HG03045 (cell line): ENCODE measurements around the gene OR5P2.
"Not testable (repeated sequence)": the region's sequence is repeated elsewhere in the genome, so short reads cannot be mapped to it uniquely, and the experiment has no call there.

Source experiments
- ATAC-seq: cut with Tn5 transposase; IDR thresholded peaks from one replicate; pipeline ENCODE4 v1.9.1; 2021; ENCODE audit warnings: mild to moderate bottlenecking, moderate library complexity; ENCODE audit not compliant: unreplicated experiment

Gene OR5P2, protein sequence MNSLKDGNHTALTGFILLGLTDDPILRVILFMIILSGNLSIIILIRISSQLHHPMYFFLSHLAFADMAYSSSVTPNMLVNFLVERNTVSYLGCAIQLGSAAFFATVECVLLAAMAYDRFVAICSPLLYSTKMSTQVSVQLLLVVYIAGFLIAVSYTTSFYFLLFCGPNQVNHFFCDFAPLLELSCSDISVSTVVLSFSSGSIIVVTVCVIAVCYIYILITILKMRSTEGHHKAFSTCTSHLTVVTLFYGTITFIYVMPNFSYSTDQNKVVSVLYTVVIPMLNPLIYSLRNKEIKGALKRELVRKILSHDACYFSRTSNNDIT

DNA sequence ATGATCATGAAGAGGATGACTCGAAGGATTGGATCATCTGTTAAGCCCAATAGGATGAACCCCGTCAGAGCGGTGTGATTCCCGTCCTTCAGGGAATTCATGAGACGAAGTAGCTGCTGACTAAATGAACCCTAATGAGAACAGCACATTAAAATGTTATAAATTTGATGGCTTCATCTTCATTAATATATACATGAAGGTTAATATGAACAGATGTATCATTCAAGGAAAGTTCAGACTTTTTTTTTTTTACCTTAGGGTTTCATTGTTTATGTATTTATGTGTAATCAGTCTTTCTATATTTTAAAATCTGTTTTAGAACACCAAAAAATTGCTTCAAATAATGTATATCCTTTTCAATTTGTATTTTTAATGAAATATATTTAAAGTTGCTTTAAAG is at the start of gene OR5P2:
Gene OR5P2 (minus strand): TSS at position 101 of the 400 bp plus-strand sequence. CDS start 0 bp downstream, at position 101.
- no peak for ATAC-seq

DNA sequence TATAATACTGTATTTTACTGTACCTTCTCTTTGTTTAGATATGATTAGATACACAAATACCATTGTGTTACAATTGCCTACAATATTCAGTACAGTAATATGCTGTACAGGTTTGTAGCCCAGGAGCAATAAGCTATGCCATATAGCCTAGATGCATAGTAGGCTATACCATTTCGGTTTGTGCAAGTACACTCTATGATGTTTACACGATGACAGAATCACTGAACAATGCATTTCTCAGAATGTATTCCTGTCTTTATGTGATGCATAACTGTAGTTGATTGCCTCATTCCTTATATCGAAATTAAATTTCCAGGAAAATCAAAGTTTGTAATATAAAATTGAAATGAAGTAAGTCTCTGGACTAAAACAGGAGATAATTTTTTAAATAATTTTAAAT is 49.3 kb upstream of the OR5P2 start:
- ATAC-seq, result no peak

DNA sequence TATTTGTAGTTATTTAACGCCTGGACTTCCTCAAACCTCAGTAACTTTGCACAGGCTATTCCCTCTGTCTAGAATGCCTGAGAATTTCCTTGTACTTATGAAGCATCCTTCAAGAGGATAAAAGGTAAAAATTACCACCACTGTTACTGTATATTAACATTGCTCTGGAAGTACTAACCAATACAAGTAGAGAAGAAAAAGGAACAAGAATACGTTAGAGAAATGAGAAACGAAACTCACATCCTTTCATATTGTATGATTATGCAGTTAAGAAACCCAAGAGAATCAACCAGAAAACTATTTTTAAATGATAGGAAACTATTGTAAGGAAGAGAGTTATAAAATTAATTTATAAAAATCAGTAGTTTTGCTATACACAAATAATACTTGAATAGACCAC is 48.2 kb upstream of the OR5P2 start:
- no peak for ATAC-seq

DNA sequence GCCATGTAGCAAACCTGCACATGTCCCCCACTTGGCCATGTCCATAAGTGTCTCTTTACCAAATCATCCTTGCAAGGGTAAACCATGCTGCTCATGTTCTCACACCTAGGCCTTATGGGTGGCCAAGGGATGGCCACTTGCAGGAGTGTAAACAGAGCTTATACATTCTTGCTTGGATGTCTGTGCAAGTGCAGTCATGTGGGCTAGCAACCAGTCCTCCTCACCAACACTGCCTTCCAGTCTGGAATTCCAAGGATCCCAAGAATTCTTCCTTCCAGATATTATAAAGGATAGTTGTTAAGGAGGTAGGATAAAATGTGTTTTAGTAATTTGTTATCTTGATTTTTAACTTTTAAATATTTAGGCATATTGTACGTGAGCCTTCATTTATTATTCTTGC is 47.8 kb upstream of the OR5P2 start:
- no peak for ATAC-seq

DNA sequence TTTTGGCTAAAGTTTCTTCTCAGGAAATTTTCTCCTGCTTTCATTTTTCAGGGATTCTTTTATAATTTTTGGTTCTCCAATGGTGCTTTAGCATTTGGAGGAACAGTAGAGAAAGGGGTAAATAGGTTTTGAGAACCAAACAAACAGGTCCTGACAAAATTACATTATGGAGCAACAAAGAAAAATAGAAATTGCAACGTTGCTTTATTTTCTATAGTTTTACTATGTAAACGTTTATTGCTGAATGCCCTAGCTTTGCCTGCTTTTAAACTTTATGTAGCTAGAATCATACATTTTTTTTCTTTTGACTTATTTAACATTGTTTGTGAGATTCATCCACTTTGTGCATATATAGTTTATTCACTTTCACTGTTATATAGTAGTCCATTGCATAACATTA is 43.8 kb upstream of the OR5P2 start:
- ATAC-seq, result no peak

DNA sequence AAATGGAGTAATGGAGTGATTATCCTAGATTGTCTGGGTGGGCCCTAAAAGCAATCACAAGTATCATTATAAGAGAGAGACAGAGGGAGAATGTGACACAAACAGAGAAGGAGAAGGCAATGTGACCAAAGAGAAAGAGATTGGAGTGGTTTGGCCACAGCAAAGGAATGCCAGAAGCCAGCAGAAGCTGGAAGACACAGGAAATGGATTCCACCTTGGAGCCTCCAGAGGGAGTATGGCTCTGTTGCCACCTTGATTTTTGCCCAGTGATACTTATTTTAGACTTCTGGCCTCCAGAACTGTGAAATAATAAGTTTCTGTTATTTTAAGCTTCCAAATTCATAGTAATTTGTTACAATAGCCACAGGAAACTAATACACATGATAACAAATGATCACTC is 36.8 kb upstream of the OR5P2 start:
- no peak for ATAC-seq

DNA sequence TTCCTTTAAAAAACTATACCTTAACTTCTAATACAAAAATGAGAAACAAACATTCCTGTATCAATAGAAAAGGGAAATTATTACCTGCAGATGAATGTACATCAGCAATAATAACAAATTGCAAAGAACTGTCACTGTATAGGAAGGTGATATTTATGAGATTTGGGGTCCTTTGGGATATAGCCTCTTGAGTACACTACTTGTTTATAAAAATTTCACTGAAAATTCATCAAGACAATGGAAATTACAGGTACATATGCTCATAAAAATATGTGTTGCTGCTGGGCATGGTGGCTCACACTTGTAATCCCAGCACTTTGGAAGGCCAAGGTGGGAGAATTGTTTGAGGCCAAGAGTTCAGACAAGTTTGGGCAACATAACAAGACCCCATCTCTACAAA is 34.0 kb upstream of the OR5P2 start, which contains the start of gene OR5P3:
Gene OR5P3 (minus strand): TSS at position 101 of the 400 bp plus-strand sequence.
- ATAC-seq, result no peak

DNA sequence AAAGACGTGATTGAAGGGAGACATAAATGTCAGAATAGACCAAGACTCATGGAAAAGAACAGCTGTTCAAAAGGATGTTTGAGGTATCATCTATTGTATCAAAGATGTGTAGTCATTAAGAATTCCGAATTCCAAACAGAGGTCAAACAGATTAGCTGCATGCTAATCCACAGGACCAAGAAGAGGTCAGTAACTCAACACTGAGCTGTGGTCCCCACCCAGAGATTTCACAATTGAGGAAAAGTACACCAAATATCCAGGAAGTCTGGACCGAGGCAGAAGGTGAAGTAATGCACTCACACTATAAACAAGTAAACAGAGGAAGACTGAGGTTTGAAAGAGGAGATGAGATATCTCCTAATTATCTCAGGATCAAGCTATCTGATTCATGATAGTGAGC is 29.6 kb upstream of the OR5P2 start:
- no peak for ATAC-seq

DNA sequence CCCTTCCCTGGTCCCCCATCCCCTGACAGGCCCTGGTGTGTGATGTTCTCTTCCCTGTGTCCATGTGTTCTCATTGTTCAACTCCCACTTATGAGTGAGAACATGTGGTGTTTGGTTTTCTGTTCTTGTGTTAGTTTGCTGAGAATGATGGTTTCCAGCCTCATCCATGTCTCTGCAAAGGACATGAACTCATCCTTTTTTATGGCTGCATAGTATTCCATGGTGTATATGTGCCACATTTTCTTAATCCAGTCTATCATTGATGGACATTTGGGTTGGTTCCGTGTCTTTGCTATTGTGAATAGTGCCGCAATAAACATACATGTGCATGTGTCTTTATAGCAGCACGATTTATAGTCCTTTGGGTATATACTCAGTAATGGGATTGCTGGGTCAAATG is 23.7 kb upstream of the OR5P2 start:
- not testable (repeated sequence) for ATAC-seq

DNA sequence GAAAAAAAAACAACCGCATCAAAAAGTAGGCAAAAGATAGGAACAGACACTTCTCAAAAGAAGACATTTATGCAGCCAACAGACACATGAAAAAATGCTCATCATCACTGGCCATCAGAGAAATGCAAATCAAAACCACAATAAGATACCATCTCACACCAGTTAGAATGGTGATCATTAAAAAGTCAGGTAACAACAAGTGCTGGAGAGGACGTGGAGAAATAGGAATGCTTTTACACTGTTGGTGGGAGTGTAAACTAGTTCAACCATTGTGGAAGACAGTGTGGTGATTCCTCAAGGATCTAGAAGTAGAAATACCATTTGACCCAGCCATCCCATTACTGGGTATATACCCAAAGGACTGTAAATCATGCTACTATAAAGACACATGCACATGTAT is 18.2 kb upstream of the OR5P2 start:
- not testable (repeated sequence) for ATAC-seq

DNA sequence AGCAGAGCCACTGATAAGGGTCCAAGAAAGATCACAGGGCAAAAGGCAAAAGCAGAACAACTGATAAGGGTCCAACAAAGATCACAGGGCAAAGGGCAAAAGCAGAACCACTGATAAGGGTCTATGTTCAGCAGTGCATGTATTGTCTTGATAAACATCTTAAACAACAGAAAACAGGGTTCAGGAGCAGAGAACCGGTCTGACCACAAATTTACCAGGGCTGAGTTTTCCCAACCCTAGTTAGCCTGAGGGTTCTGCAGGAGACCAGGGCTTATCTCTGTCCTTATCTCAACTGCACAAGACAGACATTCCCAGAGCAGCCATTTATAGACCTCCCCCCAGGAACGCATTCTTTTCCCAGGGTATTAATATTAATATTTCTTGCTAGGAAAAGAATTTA is 13.6 kb upstream of the OR5P2 start:
- not testable (repeated sequence) for ATAC-seq

DNA sequence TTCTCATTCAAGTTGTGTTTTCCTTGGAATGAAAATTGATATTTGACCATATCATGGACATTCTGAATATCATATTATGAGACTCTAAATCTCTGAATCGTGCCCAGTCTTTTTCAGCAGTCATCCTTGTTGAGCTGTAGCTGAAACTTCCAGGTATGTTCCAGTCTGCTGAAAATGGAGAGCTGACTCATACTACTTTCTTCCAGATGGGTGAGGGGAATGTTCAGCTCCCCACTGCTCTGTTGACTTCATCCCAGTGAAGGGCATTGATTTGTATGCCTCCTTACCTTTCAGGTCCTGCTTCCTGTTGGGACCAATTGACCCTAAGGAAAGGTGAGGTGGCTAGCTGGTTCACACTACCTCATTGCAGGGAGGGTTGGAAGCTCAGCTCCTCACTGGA is 3.5 kb downstream of the OR5P2 start:
- ATAC-seq, result no peak

DNA sequence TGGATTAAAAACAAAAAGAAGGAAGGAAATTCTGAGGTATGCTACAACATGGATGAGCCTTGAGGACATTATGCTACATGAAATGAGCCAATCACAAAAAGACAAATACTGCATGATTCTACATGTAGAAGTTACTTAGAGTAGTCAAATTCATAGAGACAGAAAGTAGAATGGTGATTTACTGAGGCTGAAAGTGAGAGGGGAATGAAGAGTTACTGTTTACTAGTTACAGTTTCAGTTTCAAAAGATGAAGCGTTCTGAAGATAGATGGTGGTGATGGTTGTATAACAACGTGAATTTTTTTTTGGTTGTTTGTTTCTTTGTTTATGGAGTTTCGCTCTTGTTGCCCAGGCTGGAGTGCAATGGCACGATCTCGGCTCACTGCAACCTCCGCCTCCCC is 9.5 kb downstream of the OR5P2 start:
- no peak for ATAC-seq

DNA sequence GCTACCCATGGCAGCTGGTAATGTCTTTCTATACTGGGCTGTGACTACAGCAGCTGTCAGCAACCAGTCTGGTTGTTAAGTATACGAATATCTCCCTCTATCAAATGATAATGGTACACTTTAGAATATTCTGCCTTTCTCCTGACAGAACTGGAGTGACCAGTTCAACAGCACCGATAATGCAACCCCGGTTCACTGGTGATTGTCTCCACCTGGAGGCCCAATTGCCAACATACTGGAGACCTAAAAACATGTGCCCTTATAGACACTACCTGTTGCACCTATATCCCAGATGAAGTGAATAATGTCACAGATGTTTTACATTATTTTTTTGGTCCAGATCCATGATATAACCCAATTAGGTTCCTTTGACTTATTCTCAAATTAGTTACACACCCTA is 21.1 kb downstream of the OR5P2 start:
- no peak for ATAC-seq

DNA sequence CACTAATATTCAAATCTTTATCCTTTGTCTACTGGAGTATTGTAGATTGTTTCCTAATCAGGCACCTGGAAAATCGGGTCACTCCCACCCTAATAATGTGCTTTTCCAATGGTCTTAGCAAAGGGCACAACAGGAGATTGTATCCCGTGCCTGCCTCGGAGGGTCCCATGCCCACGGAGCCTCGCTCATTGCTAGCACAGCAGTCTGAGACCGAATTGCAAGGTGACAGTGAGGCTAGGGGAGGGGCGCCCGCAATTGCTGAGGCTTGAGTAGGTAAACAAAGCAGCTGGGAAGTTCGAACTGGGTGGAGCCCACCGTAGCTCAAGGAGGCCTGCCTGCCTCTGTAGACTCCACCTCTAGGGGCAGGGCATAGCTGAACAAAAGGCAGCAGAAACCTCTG is 32.4 kb downstream of the OR5P2 start:
- not testable (repeated sequence) for ATAC-seq

DNA sequence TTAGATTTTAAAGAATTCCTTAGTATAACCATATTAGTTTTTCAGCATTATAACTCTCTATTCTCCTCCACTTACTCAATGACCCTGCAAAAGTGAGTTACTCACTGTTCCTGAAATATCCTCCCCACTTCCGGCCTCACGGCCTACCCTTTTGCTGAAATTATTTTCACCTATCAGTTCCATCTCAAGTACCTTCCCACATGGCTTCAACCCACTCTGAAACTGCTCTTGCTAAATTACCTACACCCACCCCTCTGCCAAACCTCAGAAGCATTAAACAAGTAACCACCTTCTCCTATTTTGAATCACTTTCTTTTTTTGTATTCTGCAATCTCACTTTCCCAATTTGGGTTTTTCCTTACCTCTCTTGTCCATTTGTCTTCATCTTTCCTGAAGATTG is 37.7 kb downstream of the OR5P2 start:
- no peak for ATAC-seq

DNA sequence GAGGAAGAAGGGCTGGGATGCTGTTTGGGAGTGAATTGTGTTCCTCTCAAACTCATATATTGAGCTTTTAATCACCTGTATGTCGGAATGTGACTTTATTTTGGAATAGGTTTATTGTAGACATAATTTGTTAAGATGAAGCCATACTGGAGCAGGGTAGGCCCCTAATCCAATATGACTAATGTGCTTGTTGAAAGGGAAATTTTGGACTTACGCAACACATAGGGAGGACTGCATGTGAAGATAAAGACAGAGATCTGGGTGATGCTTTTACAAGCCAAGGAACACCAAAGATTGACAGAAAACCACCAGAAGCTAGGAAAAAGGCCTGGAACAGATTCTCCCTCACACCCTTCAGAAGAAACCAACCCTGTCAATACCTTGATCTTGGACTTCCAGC is 47.3 kb downstream of the OR5P2 start:
- ATAC-seq, result no peak
